ENCODE results near the gene OVCH1. TPM values are rescaled to one million over a fixed set of nuclear protein-coding genes. Genes with fewer than 3 reads are reported as not detected.

OVCH1 gene
- polyA plus RNA-seq, 1 experiment: 0.26 TPM

- no peak overlapping the region for H3K27ac ChIP-seq (ENCODE audit: low read depth, low read length)
- CTCF ChIA-PET: no interaction called here
- TF ChIP-seq, protein P1, sequence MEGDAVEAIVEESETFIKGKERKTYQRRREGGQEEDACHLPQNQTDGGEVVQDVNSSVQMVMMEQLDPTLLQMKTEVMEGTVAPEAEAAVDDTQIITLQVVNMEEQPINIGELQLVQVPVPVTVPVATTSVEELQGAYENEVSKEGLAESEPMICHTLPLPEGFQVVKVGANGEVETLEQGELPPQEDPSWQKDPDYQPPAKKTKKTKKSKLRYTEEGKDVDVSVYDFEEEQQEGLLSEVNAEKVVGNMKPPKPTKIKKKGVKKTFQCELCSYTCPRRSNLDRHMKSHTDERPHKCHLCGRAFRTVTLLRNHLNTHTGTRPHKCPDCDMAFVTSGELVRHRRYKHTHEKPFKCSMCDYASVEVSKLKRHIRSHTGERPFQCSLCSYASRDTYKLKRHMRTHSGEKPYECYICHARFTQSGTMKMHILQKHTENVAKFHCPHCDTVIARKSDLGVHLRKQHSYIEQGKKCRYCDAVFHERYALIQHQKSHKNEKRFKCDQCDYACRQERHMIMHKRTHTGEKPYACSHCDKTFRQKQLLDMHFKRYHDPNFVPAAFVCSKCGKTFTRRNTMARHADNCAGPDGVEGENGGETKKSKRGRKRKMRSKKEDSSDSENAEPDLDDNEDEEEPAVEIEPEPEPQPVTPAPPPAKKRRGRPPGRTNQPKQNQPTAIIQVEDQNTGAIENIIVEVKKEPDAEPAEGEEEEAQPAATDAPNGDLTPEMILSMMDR (IDR thresholded peaks at IDR 0.05; ENCODE audit: low read depth, low read length): no peak
- H3K9me3 ChIP-seq (ENCODE audit: control insufficient read depth, insufficient read depth, low read length): no peaks in the 10 kb centered on the region
- POLR2A ChIA-PET: no interaction called here
- no peaks in the 10 kb centered on the region for H3K27me3 ChIP-seq (ENCODE audit: control insufficient read depth, insufficient read depth, low read length)
- H3K4me3 ChIP-seq (ENCODE audit: low read depth, low read length): no peak overlapping the region
- DNase-seq (ENCODE audit: low read depth, low spot score): no peak
Observed at GRCh38 chr12:29405561-29405960, 91.9 kb downstream of the OVCH1 start.

- Histone ChIP-seq H3K27me3 (ENCODE audit: control insufficient read depth, insufficient read depth, low read length) (no peaks in the 10 kb centered on the region), H3K9me3 (ENCODE audit: control insufficient read depth, insufficient read depth, low read length) (no peaks in the 10 kb centered on the region), H3K27ac (ENCODE audit: low read depth, low read length) (no peak overlapping the region), H3K4me3 (ENCODE audit: low read depth, low read length) (no peak overlapping the region)
- ChIA-PET CTCF (no interaction called here), POLR2A (no interaction called here)
- TF ChIP-seq, protein P1 (IDR thresholded peaks at IDR 0.05; ENCODE audit: low read depth, low read length): no peak
- DNase-seq (ENCODE audit: low read depth, low spot score): no peak
Observed at GRCh38 chr12:29403991-29404390, 93.5 kb downstream of the OVCH1 start.

DNA sequence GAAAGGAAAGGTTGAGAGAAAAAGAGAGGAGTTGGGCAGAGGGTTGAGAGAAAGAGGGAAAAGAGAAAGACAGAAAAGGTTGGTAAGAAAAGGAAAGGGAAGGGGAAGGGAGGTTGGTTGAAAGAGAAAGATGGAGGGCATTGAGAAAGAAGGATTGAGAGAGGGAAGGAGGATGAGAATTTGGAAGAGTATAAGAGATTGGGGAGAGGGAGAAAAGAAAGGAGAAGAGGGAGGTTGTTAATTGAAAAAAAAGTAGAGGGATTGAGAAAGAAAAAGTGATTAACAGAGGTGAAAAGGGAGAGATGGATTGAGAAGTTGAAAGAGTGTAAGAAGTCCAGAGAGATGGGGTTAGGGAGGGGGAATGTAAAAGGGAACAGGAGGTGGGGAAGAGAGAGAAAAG, 95.0 kb downstream of the OVCH1 start:
- no peak overlapping the region for H3K4me3 ChIP-seq (ENCODE audit: low read depth, low read length)
- H3K27ac ChIP-seq (ENCODE audit: low read depth, low read length): no peak overlapping the region
- no peak for DNase-seq (ENCODE audit: low read depth, low spot score)
- ChIA-PET POLR2A (no interaction called here), CTCF (no interaction called here)
- no peaks in the 10 kb centered on the region for H3K27me3 ChIP-seq (ENCODE audit: control insufficient read depth, insufficient read depth, low read length)
- no peaks in the 10 kb centered on the region for H3K9me3 ChIP-seq (ENCODE audit: control insufficient read depth, insufficient read depth, low read length)
- TF ChIP-seq, protein P1 (IDR thresholded peaks at IDR 0.05; ENCODE audit: low read depth, low read length): no peak

DNA sequence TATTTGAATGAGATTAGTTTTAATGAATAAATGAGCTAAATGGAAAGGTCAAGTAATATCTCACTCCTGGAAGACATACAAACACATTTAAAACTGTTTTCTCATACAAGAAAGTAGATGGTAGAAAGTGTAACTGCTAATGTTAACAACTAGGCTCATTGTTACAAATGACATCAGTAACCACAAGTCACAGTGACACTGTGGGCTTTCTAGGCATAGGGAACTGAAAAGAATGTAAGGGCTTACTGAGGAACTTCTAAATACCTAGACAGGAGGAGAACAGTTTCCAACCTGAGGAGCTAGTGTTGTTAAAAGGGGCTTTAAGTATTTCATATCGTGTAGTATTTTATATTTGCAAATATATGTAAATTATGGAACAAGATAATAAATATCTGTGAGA, 99.0 kb downstream of the OVCH1 start:
- TF ChIP-seq, protein P1 (IDR thresholded peaks at IDR 0.05; ENCODE audit: low read depth, low read length): no peak
- no peaks in the 10 kb centered on the region for H3K9me3 ChIP-seq (ENCODE audit: control insufficient read depth, insufficient read depth, low read length)
- H3K4me3 ChIP-seq (ENCODE audit: low read depth, low read length): no peak overlapping the region
- H3K27me3 ChIP-seq (ENCODE audit: control insufficient read depth, insufficient read depth, low read length): no peaks in the 10 kb centered on the region
- no peak overlapping the region for H3K27ac ChIP-seq (ENCODE audit: low read depth, low read length)
- DNase-seq (ENCODE audit: low read depth, low spot score): no peak
- ChIA-PET CTCF (no interaction called here), POLR2A (no interaction called here)

DNA sequence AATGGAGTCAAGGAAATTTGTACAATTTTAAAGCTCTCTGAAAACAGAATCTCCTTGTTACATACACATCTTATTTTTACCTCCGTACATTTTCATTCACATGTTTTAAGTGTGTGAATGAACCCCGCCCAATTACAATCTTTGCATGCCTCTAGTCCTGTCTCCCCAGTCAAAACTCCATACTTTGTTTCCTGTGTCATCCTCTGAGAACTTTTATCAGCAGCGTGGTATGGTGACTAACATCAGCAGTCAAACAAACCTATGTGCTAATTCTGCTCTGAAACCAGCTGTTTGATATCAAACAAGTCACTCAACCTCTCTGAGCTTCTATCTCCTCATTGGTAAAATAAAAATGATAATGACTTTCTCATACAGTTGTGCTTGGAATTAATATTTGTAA, 100.7 kb downstream of the OVCH1 start:
- ChIA-PET POLR2A (no interaction called here), CTCF (no interaction called here)
- TF ChIP-seq, protein P1 (IDR thresholded peaks at IDR 0.05; ENCODE audit: low read depth, low read length): no peak
- no peak for DNase-seq (ENCODE audit: low read depth, low spot score)
- Histone ChIP-seq H3K27ac (ENCODE audit: low read depth, low read length) (no peak overlapping the region), H3K4me3 (ENCODE audit: low read depth, low read length) (no peak overlapping the region), H3K9me3 (ENCODE audit: control insufficient read depth, insufficient read depth, low read length) (no peaks in the 10 kb centered on the region), H3K27me3 (ENCODE audit: control insufficient read depth, insufficient read depth, low read length) (no peaks in the 10 kb centered on the region)
